ENCODE data around the gene KMT5C.

KMT5C gene

DNA sequence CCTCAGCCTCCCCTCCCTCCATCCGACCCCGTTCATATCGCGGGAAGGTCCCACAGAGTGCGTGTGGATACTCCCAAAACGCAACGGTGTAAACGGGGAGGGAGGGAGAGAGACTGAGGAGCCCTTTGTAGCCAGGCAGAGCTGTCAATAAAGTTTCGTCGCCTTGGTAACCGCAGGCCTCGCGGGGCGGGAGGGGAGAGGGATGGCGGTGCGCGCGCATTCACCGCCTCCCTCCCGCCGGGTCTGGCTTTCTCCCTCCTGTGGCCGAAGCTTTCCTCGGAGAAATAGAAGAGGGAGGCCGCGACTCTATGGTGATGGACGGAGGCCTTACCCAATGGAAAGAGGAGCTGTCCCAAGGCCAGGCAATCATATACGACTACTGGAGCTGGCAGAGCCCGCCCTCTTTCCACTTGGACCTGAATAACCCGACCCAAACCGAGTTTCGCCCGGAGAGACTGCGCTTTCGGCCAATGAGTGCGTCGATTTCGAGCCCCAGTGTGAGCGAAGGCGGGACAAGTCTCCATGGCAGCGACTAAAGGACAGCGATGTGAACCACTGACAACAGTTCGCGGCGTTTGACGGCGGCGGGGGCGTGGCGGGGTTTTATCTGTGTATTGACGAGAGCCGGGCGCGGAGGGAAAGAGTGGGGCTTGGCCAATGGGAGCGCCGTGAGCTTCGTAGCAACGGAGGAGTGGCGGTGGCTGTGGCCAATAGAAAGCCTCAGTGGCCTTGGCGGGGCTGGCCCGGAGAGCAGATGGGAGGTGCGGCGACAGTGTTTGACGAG lies at the start of gene KMT5C:
TSS of gene KMT5C (plus strand) at position 772 of the 784 bp plus-strand sequence. CDS start 2,061 bp downstream, outside the sequence.
- H3K4me3 ChIP-seq (ENCODE audit: low read length) = peak within 1 kb of the TSS; percentile 60
- no peaks in the 10 kb centered on the region for H3K27me3 ChIP-seq (ENCODE audit: control insufficient read depth, insufficient read depth, low read length)

DNA sequence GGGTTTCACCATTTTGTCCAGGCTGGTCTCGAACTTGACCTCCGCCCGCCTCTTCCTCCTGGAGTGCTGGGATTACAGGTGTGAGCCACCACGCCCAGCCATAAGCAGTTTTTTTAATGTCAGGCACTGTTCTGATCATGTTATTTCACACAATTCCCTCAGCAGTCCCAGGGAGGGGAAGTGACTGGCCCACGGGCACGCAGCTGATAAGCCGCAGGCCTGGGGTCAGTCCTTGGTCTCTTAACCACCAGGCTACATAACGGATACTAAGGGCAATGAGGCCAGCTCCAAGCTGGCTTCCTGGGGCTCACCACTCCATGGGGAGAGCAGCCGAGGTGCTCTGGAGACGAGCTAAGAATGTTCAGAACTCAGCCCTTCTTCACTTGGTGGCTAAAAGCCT lies 42.4 kb upstream of the KMT5C start:
- H3K36me3 ChIP-seq (ENCODE audit: control insufficient read depth, insufficient read depth, low read length) = no peaks in the 10 kb centered on the region
- H3K27me3 ChIP-seq (ENCODE audit: control insufficient read depth, insufficient read depth, low read length) = no peaks in the 10 kb centered on the region
- no peak overlapping the region for H3K9ac ChIP-seq (ENCODE audit: low read length)
- H3K9me3 ChIP-seq (ENCODE audit: control insufficient read depth, low read length) = no peaks in the 10 kb centered on the region
- no peak overlapping the region for H3K4me3 ChIP-seq (ENCODE audit: low read length)
- H3K4me1 ChIP-seq (ENCODE audit: control insufficient read depth, insufficient read depth, low read length) = peaks cover 8% of the 10 kb centered on the region

More for the DNA sequence above, at the start of gene KMT5C:
- peaks cover 19% of the 10 kb centered on the region for H3K4me1 ChIP-seq (ENCODE audit: control insufficient read depth, insufficient read depth, low read length)
- H3K36me3 ChIP-seq (ENCODE audit: control insufficient read depth, insufficient read depth, low read length) = no peaks in the 10 kb centered on the region
- peak within 1 kb of the TSS; percentile 97 for H3K9ac ChIP-seq (ENCODE audit: low read length)
- no peaks in the 10 kb centered on the region for H3K9me3 ChIP-seq (ENCODE audit: control insufficient read depth, low read length)

- Histone ChIP-seq H3K9me3 (ENCODE audit: control insufficient read depth, low read length) (no peaks in the 10 kb centered on the region), H3K4me3 (ENCODE audit: low read length) (no peak overlapping the region), H3K4me1 (ENCODE audit: control insufficient read depth, insufficient read depth, low read length) (peaks cover 9% of the 10 kb centered on the region), H3K27me3 (ENCODE audit: control insufficient read depth, insufficient read depth, low read length) (no peaks in the 10 kb centered on the region), H3K36me3 (ENCODE audit: control insufficient read depth, insufficient read depth, low read length) (no peaks in the 10 kb centered on the region), H3K9ac (ENCODE audit: low read length) (no peak overlapping the region)
Measured at GRCh38 chr19:55299991-55300390, 39.7 kb upstream of the KMT5C start.

- H3K9me3 ChIP-seq (ENCODE audit: control insufficient read depth, low read length) = no peaks in the 10 kb centered on the region
- no peaks in the 10 kb centered on the region for H3K27me3 ChIP-seq (ENCODE audit: control insufficient read depth, insufficient read depth, low read length)
- H3K4me3 ChIP-seq (ENCODE audit: low read length) = no peak overlapping the region
- H3K4me1 ChIP-seq (ENCODE audit: control insufficient read depth, insufficient read depth, low read length) = peaks cover 9% of the 10 kb centered on the region
- H3K36me3 ChIP-seq (ENCODE audit: control insufficient read depth, insufficient read depth, low read length) = no peaks in the 10 kb centered on the region
- no peak overlapping the region for H3K9ac ChIP-seq (ENCODE audit: low read length)
Measured at GRCh38 chr19:55300886-55301458, 38.7 kb upstream of the KMT5C start.

- Histone ChIP-seq H3K4me1 (ENCODE audit: control insufficient read depth, insufficient read depth, low read length) (peaks cover 9% of the 10 kb centered on the region), H3K27me3 (ENCODE audit: control insufficient read depth, insufficient read depth, low read length) (no peaks in the 10 kb centered on the region), H3K36me3 (ENCODE audit: control insufficient read depth, insufficient read depth, low read length) (no peaks in the 10 kb centered on the region), H3K9ac (ENCODE audit: low read length) (peak overlapping the region; percentile 58), H3K9me3 (ENCODE audit: control insufficient read depth, low read length) (no peaks in the 10 kb centered on the region), H3K4me3 (ENCODE audit: low read length) (peak overlapping the region; percentile 6)
Measured at GRCh38 chr19:55301459-55302317, 38.0 kb upstream of the KMT5C start.

GRCh38 chr19:55302318-55302703 lies 37.4 kb upstream of the KMT5C start:
- Histone ChIP-seq H3K9ac (ENCODE audit: low read length) (peak overlapping the region; percentile 58), H3K4me1 (ENCODE audit: control insufficient read depth, insufficient read depth, low read length) (peaks cover 9% of the 10 kb centered on the region), H3K9me3 (ENCODE audit: control insufficient read depth, low read length) (no peaks in the 10 kb centered on the region), H3K4me3 (ENCODE audit: low read length) (no peak overlapping the region), H3K36me3 (ENCODE audit: control insufficient read depth, insufficient read depth, low read length) (no peaks in the 10 kb centered on the region), H3K27me3 (ENCODE audit: control insufficient read depth, insufficient read depth, low read length) (no peaks in the 10 kb centered on the region)

- H3K4me3 ChIP-seq (ENCODE audit: low read length) = no peak overlapping the region
- H3K9ac ChIP-seq (ENCODE audit: low read length) = no peak overlapping the region
- no peaks in the 10 kb centered on the region for H3K9me3 ChIP-seq (ENCODE audit: control insufficient read depth, low read length)
- no peaks in the 10 kb centered on the region for H3K36me3 ChIP-seq (ENCODE audit: control insufficient read depth, insufficient read depth, low read length)
- no peaks in the 10 kb centered on the region for H3K27me3 ChIP-seq (ENCODE audit: control insufficient read depth, insufficient read depth, low read length)
- H3K4me1 ChIP-seq (ENCODE audit: control insufficient read depth, insufficient read depth, low read length) = peaks cover 9% of the 10 kb centered on the region
Measured at GRCh38 chr19:55303477-55303876, 36.2 kb upstream of the KMT5C start.

DNA sequence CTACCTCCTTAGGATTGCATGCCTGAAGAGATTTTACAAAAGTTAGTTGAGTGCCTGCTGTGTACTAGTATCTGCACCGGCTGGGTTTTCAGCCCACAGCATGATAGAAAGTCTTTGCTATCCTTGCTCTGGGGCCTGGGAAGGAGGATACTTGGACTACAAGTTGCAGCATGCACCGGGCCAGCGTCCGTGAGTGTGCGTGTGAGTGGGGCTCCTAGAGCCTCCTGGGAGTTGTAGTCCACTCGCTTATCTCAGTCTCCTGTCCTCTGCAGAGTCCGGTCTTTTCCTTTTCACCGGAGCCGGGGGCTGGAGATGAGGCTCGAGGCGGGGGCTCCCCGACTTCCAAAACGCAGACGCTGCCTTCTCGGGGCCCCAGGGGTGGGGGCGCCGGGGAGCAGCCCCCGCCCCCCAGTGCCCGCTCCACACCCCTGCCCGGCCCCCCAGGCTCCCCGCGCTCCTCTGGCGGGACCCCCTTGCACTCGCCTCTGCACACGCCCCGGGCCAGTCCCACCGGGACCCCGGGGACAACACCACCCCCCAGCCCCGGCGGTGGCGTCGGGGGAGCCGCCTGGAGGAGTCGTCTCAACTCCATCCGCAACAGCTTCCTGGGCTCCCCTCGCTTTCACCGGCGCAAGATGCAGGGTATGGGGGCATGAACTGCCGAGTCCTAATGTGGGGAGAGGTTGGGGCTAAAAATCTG lies 35.2 kb upstream of the KMT5C start:
- Histone ChIP-seq H3K27me3 (ENCODE audit: control insufficient read depth, insufficient read depth, low read length) (no peaks in the 10 kb centered on the region), H3K36me3 (ENCODE audit: control insufficient read depth, insufficient read depth, low read length) (no peaks in the 10 kb centered on the region), H3K9me3 (ENCODE audit: control insufficient read depth, low read length) (no peaks in the 10 kb centered on the region), H3K9ac (ENCODE audit: low read length) (no peak overlapping the region), H3K4me3 (ENCODE audit: low read length) (no peak overlapping the region), H3K4me1 (ENCODE audit: control insufficient read depth, insufficient read depth, low read length) (peaks cover 9% of the 10 kb centered on the region)

DNA sequence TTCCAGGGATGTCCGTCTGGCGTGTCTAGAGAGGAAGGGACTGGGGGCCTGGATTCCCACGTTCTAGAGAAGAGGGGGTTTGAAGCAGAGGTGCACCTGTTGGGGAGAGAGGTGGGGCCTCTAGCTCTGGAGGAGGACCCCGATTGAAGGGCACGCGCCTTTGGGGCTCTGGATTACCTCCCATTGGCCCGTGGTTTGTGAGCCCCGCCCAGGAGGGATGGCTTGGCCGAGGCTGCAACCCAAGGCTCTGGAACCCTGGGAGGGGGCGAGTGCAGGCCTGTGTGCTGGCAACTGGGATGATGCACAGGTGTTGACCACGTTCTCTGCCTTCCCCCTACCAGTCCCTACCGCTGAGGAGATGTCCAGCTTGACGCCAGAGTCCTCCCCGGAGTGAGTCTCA lies 34.7 kb upstream of the KMT5C start:
- Histone ChIP-seq H3K4me3 (ENCODE audit: low read length) (no peak overlapping the region), H3K9ac (ENCODE audit: low read length) (no peak overlapping the region), H3K27me3 (ENCODE audit: control insufficient read depth, insufficient read depth, low read length) (no peaks in the 10 kb centered on the region), H3K9me3 (ENCODE audit: control insufficient read depth, low read length) (no peaks in the 10 kb centered on the region), H3K36me3 (ENCODE audit: control insufficient read depth, insufficient read depth, low read length) (no peaks in the 10 kb centered on the region), H3K4me1 (ENCODE audit: control insufficient read depth, insufficient read depth, low read length) (peaks cover 9% of the 10 kb centered on the region)

DNA sequence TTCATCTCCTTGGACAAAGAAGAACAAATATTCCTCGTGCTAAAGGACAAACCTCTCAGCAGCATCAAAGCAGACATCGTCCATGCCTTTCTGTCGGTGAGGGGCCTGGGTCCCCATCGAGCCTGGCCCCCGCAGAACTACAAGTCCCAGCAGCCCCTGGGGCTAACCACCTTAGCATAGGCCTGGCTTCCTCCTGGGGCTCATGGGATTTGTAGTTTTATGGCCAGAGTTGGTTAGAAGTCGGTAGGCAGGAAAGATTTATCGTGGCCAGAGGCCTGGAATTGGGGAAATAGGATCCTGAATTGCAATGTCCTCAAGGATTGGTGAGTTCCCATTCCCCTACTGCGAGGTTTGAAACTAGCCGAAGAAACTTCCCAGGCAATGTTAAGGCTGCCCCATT lies 34.2 kb upstream of the KMT5C start:
- no peaks in the 10 kb centered on the region for H3K36me3 ChIP-seq (ENCODE audit: control insufficient read depth, insufficient read depth, low read length)
- peaks cover 9% of the 10 kb centered on the region for H3K4me1 ChIP-seq (ENCODE audit: control insufficient read depth, insufficient read depth, low read length)

GRCh38 chr19:55305983-55306562 lies 33.6 kb upstream of the KMT5C start:
- no peaks in the 10 kb centered on the region for H3K36me3 ChIP-seq (ENCODE audit: control insufficient read depth, insufficient read depth, low read length)
- H3K9me3 ChIP-seq (ENCODE audit: control insufficient read depth, low read length) = no peaks in the 10 kb centered on the region
- no peak overlapping the region for H3K9ac ChIP-seq (ENCODE audit: low read length)
- no peak overlapping the region for H3K4me3 ChIP-seq (ENCODE audit: low read length)
- peaks cover 9% of the 10 kb centered on the region for H3K4me1 ChIP-seq (ENCODE audit: control insufficient read depth, insufficient read depth, low read length)
- no peaks in the 10 kb centered on the region for H3K27me3 ChIP-seq (ENCODE audit: control insufficient read depth, insufficient read depth, low read length)

More for the DNA sequence above, 34.2 kb upstream of the KMT5C start:
- Histone ChIP-seq H3K4me3 (ENCODE audit: low read length) (no peak overlapping the region), H3K9ac (ENCODE audit: low read length) (no peak overlapping the region), H3K27me3 (ENCODE audit: control insufficient read depth, insufficient read depth, low read length) (no peaks in the 10 kb centered on the region), H3K9me3 (ENCODE audit: control insufficient read depth, low read length) (no peaks in the 10 kb centered on the region)

Measured in mucosa of stomach (tissue), 1 donor.